ENCODE data around the gene CRTAC1.
A peak's percentile ranks its signal among the peaks of the same experiment; 100 is the strongest.

The CRTAC1 gene

DNA sequence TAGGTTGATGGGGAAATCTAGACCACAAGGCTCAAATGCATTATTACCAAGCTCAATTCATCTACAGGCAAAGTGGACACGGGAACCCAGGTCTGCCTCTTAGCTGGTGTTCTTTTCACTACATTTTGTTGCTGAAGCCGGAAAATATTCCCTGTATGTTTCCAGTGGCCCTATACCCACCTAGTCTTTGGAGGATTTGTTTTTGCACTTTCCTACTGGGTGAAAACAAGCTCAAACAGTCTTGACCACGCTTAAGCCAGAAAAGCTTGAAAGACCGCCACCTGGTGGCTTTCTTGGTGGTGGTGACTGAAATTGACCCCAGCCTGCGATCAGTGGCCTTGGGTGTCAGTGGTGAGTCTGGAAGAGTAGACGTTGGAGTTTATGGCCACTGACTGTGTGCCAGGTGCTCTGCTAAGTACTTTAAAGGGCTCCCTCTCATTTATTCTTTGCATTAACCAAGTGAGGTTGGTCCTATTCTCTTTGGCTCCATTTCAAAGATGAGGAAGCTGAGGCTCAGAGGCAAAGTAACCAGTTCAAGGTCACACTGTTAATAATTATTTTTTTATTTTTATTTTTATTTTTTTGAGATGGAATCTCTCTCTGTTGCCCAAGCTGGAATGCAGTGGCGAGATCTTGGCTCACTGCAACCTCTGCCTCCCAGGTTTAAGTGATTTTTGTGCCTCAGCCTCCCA is 11.1 kb upstream of the CRTAC1 start:
- peaks cover 43% of the 10 kb centered on the region for H3K27me3 Mint-ChIP-seq
- H3K9me3 Mint-ChIP-seq (ENCODE audit: low read depth) = no peaks in the 10 kb centered on the region

DNA sequence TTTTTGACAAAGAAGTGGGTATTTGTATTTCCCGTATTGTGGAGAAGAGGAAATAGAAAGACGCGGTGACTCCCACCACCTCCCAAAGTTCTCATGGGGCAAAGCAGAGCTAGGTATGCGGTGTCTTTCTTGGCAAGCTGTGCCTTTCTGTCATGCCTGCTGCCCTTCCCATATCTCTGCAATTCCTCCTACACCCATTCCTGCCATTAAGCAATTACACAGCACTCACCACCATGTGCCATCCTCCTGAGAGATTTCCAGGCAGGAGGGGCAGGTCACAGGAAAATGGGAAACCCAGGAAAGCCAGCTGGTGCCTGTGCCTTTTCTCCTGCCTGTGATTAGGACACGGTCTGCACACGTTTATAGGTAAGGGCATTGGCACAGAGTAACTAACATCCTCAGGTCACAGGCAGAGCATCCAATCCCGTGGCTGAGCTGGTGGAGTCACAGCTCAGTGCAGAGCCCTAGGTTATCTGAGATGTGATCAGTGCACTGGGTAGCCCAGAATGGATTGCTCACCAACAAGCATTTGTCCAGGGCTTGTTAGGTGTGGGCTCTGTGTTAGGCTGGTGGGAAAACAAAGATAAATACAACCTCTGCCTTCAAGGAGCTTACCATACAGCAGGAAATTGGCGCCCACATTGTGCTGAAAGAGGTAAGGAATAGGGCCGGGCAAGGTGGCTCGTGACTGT is 9.4 kb upstream of the CRTAC1 start:
- H3K9me3 Mint-ChIP-seq (ENCODE audit: low read depth) = no peaks in the 10 kb centered on the region
- H3K27me3 Mint-ChIP-seq = peaks cover 58% of the 10 kb centered on the region
- no peak overlapping the region for H3K27ac Mint-ChIP-seq
- H3K36me3 Mint-ChIP-seq = no peaks in the 10 kb centered on the region
- H3K4me1 Mint-ChIP-seq (ENCODE audit: low read depth) = no peaks in the 10 kb centered on the region
- H3K4me3 Mint-ChIP-seq = no peak overlapping the region

More for the DNA sequence above, 11.1 kb upstream of the CRTAC1 start:
- H3K4me3 Mint-ChIP-seq = no peak overlapping the region
- no peak overlapping the region for H3K27ac Mint-ChIP-seq
- H3K4me1 Mint-ChIP-seq (ENCODE audit: low read depth) = no peaks in the 10 kb centered on the region
- no peaks in the 10 kb centered on the region for H3K36me3 Mint-ChIP-seq

DNA sequence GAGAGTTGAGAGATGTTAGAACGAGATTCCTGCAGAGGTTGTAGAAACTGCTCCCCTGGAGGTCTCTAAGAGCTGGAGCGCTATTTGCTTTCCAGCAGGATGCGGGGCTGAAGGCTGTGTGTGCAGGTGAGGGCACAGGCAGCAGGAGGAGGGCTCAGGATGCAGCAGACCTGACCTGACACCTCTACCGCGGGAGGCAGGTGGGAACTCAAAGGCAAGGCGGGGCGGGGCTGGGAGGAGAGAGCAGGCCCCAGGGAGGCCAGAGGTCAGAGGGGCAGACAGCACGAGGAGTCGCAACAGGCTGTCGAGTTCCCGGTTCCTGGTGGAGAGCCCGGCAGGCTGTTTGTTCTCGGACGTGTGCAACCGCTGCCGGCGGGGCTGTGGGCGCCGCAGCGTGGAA is 7.9 kb upstream of the CRTAC1 start:
- Mint-ChIP-seq H3K36me3 (no peaks in the 10 kb centered on the region), H3K4me1 (ENCODE audit: low read depth) (no peaks in the 10 kb centered on the region), H3K27ac (no peak overlapping the region), H3K9me3 (ENCODE audit: low read depth) (no peaks in the 10 kb centered on the region), H3K4me3 (no peak overlapping the region), H3K27me3 (peaks cover 59% of the 10 kb centered on the region)

DNA sequence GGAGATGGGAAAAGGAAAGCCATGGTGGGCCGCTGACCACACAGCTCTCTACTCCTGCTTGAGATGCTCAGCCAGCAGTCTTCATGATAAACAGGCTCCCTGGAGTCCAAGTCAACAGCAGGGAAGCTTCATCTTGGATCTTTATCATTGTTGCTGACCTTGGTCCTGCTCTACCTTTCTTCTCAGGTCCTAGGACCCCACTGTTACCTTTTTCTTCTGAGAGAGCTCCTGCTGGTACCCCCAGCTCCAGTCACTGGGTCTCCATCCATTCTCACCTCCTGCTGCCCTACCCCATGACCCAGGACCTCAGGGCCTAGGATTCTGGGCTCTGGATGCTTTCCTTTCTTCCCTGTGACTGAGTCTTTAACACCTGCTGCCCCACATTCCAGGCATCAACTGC is 5.2 kb upstream of the CRTAC1 start:
- no peak overlapping the region for H3K4me3 Mint-ChIP-seq
- H3K27me3 Mint-ChIP-seq = peaks cover 61% of the 10 kb centered on the region
- H3K4me1 Mint-ChIP-seq (ENCODE audit: low read depth) = peaks cover 2% of the 10 kb centered on the region
- no peaks in the 10 kb centered on the region for H3K9me3 Mint-ChIP-seq (ENCODE audit: low read depth)
- no peaks in the 10 kb centered on the region for H3K36me3 Mint-ChIP-seq
- H3K27ac Mint-ChIP-seq = no peak overlapping the region

DNA sequence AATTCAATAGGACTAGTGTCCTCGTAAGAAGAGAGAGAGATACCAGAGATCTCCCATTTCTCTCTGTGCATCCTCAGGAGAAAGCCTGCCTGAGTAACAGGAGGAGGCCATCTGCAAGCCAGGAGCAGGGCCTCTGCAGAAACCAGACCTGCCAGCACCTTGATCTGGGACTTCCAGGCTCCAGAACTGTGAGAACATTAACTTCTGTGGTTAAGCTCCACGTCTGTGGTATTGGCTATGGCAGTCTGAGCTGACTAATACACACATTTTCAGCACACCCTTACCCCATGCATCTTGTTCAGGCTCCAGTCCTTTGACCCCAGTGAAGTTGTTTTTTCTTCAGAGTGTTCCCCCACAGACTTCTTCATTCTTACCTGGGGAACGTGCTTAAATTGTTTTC is 3.1 kb upstream of the CRTAC1 start:
- Mint-ChIP-seq H3K4me3 (no peak overlapping the region), H3K27me3 (peaks cover 60% of the 10 kb centered on the region), H3K27ac (no peak overlapping the region), H3K9me3 (ENCODE audit: low read depth) (no peaks in the 10 kb centered on the region), H3K4me1 (ENCODE audit: low read depth) (peaks cover 9% of the 10 kb centered on the region), H3K36me3 (no peaks in the 10 kb centered on the region)

DNA sequence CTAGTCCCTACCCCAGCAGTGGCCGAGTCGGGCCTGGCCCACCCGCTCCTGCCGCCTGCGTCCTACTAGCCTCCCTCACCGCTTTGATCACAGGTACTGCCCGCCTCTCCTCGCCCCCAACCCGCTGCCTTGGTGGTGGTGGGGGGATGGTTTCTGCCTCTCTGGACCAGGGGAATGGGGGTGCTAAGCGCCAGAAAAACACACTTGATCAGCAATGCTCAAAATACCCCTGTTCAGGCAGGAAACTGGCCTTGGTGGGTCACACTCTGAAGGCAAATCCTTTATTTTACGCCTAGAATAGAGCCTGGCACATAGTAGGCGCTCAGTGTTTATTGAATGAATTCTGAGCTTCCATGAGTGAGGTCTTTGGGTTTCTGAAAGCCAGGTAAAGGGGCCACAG is 1.0 kb upstream of the CRTAC1 start:
- H3K27ac Mint-ChIP-seq = no peak overlapping the region
- H3K4me1 Mint-ChIP-seq (ENCODE audit: low read depth) = peaks cover 12% of the 10 kb centered on the region
- peaks cover 50% of the 10 kb centered on the region for H3K27me3 Mint-ChIP-seq
- H3K9me3 Mint-ChIP-seq (ENCODE audit: low read depth) = no peaks in the 10 kb centered on the region
- H3K4me3 Mint-ChIP-seq = no peak overlapping the region
- H3K36me3 Mint-ChIP-seq = no peaks in the 10 kb centered on the region

DNA sequence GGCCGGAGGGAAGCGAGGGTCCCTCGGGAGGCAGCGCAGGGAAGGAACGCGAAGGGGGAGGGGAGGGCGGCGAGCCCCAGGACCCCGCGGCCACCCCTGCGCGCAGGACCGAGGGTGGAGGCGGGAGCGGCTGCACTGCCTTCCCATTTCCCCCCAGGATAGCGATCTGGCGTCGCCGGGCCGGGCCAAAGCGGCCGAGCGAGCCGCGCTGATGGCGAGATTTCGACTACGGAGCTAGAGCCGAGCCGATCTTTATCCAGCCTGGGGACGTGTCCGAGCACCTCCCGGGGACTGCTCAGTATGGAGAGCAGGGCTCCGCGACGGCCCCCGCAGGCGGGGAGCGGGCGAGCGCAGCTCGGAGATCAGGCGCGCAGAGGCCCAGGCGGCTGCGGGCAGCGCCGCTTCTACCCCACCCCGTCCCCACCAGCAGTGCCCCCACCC is 590 bp upstream of the CRTAC1 start:
- Mint-ChIP-seq H3K4me1 (ENCODE audit: low read depth) (peaks cover 12% of the 10 kb centered on the region), H3K36me3 (no peaks in the 10 kb centered on the region), H3K27ac (no peak overlapping the region), H3K4me3 (peak overlapping the region; percentile 17), H3K27me3 (peaks cover 45% of the 10 kb centered on the region), H3K9me3 (ENCODE audit: low read depth) (no peaks in the 10 kb centered on the region)

DNA sequence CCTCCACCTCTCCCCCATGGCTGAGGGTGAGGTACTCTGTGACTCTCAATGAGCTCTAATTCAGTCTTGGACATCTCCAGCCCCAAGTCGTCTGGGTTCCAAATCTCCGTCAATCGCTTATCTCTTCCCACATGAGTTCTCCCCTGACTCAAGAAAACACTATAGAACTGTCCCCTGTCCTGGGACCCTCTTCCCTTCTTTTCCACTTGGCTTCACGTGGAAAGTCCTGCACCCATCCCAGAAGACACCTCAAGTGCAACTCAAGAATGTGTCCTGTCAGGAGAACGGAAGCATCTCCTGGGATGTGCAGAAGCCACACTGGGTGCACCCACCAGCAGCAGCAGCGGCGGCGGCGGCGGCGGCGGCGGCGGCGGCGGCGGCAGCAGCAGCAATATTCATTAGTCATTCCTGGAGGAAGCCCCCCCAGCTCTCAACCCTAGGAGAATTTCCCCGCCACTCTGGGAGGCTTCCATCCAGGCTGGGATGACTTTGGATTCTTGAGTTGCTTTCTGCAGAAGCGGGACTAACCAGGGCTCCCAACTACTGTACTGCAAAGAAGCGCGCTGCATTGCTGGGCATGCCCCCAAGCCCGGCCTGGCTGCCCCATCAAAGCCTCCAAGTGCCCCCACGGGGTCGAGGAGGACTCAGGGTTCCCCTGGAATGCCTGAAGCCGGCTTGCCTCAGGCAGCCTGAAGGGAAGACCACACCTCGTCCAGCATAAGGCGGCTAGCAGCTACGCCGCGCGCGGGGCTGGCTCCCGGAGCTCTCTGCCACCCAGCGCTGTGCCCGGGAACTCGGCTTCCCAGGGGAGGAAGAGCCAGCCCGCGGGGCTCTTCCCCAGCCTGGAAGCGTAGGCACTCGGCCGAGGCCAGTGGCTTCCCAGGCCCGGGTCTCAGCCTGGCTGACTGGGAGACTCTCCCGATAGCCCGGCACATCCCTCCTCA is 1.0 kb downstream of the CRTAC1 start:
- Mint-ChIP-seq H3K4me3 (peak overlapping the region; percentile 62), H3K36me3 (no peaks in the 10 kb centered on the region), H3K27me3 (peaks cover 34% of the 10 kb centered on the region), H3K27ac (no peak overlapping the region), H3K4me1 (ENCODE audit: low read depth) (peaks cover 12% of the 10 kb centered on the region), H3K9me3 (ENCODE audit: low read depth) (no peaks in the 10 kb centered on the region)

DNA sequence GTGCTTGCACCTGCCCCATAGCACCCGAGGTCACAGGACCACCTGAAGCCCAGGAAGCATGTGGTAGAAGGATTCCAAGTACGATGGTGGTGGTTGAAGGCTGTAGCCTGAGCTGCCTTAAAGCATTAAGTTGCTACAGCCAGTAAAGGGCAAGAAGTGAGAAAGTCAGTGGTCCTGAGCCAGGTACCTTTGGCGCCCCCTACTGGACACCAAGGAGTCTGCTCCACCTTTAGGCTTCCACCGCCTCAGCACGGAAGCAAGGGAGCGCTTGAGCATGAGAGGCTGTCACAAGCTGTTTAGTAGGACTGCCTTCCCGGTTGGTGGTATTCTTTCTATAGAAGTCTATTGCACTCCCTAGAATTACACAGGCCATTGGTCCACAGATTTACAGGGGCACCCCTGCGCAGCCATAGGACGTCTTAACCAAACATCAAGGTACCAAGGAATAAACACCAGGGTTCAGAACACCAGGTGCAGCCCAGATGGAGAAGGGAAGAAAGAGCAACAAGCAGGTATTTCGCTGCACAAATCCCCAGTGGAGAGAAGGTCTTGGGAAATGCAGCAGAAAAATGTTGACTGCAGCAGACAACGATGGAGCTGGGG is 2.2 kb downstream of the CRTAC1 start:
- no peak overlapping the region for H3K27ac Mint-ChIP-seq
- H3K27me3 Mint-ChIP-seq = peaks cover 29% of the 10 kb centered on the region
- H3K36me3 Mint-ChIP-seq = no peaks in the 10 kb centered on the region
- peaks cover 12% of the 10 kb centered on the region for H3K4me1 Mint-ChIP-seq (ENCODE audit: low read depth)
- H3K4me3 Mint-ChIP-seq = peak overlapping the region; percentile 36
- H3K9me3 Mint-ChIP-seq (ENCODE audit: low read depth) = no peaks in the 10 kb centered on the region

DNA sequence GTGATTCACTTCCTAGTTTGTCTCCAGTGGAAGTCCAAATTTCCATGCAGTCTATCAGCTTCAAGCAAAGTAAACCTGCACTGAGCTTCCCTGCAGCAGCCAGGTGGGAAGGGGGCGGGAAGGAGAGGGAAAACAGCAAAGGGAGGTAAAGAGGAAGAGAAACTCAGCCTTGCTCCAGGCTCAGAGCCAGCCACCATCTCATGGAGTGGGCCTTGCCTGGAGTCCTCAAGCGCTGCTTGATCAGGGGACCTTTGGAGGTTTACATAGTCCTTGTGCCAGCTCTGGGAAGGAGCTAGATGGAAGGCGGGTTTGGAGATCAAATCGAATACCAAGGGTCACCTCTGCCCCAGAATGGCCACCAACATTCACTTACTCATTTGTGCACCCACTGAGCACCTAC is 7.4 kb downstream of the CRTAC1 start:
- no peaks in the 10 kb centered on the region for H3K36me3 Mint-ChIP-seq
- H3K4me3 Mint-ChIP-seq = no peak overlapping the region
- H3K27me3 Mint-ChIP-seq = peaks cover 7% of the 10 kb centered on the region
- no peaks in the 10 kb centered on the region for H3K4me1 Mint-ChIP-seq (ENCODE audit: low read depth)
- no peak overlapping the region for H3K27ac Mint-ChIP-seq
- no peaks in the 10 kb centered on the region for H3K9me3 Mint-ChIP-seq (ENCODE audit: low read depth)

DNA sequence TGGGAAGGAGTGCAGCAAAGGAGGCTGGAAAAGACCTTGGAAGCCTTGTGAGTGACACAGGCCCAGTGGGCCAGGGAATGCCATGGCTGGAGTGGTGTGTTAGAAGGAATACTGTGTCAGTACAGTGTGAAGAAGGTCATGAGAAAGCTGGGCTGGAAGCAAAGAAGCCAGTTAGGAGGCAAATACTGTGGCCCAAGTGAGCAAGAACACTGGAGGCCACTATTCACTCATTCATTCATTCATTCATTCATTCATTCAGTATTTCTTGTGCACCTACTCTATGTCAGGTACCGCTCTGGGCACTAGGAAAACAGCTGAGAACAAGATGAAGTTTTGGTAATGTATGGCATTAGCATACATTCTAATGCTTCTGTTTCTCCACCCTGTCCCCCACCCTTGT is 9.6 kb downstream of the CRTAC1 start:
- peaks cover 6% of the 10 kb centered on the region for H3K27me3 Mint-ChIP-seq
- no peaks in the 10 kb centered on the region for H3K9me3 Mint-ChIP-seq (ENCODE audit: low read depth)
- no peaks in the 10 kb centered on the region for H3K36me3 Mint-ChIP-seq
- H3K27ac Mint-ChIP-seq = no peak overlapping the region
- no peaks in the 10 kb centered on the region for H3K4me1 Mint-ChIP-seq (ENCODE audit: low read depth)
- no peak overlapping the region for H3K4me3 Mint-ChIP-seq

DNA sequence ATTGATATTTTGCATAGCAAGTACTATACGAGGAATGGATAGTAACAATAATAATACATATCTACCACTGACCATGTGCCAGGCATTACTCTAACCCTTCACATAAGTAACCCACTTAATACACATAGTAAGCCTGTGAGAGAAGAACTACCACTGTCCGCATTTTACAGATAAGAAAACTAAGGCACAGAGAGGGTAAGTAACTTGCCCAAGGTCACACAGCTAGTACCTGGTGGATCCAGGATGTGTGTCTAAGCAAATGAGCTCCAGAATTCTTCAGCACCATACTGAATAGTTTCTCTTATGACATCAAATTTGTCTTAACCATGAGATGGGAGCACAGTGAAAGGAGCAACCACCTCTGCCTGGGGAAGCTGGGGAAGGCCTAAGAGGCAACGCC is 10.2 kb downstream of the CRTAC1 start:
- Mint-ChIP-seq H3K36me3 (no peaks in the 10 kb centered on the region), H3K9me3 (ENCODE audit: low read depth) (no peaks in the 10 kb centered on the region), H3K4me1 (ENCODE audit: low read depth) (no peaks in the 10 kb centered on the region), H3K27ac (no peak overlapping the region), H3K27me3 (peaks cover 3% of the 10 kb centered on the region), H3K4me3 (no peak overlapping the region)

DNA sequence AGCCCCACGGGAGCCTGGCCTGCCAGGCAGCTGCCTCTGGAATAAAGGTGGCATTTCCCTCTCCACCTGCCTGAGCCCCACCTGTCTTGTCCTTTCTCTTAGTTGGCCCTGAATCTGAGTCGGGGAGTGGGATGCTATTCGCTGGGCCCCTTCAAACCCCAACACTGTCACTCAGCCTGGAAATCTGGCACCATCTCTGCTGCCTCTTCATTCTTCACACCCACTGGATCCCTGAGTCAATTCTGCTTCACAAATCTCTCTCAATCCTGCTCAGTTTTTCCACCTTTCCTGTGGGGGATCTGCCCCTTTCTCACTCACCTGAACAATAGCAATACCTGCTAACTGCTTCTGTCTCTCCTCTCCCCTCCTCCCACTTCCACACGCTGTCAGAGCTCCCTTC is 10.6 kb downstream of the CRTAC1 start:
- Mint-ChIP-seq H3K4me1 (ENCODE audit: low read depth) (no peaks in the 10 kb centered on the region), H3K27ac (no peak overlapping the region), H3K9me3 (ENCODE audit: low read depth) (no peaks in the 10 kb centered on the region), H3K27me3 (peaks cover 3% of the 10 kb centered on the region), H3K4me3 (no peak overlapping the region), H3K36me3 (no peaks in the 10 kb centered on the region)

DNA sequence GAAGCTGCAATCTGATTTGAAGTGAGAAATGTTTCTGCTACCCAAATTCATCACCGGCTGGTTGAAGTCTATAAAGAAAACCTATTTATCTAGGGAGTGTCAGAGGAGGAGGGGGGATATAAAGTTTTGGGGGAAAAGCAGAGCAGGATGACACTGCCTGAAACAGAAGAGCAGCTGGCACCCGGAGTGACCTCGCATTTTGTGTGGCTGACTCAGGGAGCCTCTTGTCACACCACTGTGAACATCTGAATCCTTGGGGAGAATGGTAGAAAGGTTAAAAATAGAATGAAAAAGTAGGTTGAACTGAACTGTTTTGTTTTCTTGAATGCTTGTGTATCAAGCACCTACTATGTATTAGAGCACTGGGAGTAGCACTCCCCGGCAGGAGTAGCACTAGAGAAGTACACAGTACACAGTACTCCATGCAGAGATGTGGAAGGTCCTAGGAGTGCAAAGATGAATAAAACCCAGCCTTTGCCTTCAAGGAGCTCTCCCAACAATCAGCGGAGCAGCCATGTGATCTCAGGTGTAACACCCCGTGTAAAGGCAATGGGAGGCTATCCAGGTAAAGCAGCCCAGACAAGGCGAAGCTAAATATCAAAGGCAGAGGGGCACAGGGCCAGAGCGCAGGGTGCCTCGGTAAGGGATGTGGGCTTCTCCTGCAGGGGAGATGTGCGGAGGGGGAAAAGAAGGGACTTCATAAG is 13.5 kb downstream of the CRTAC1 start:
- peaks cover 5% of the 10 kb centered on the region for H3K27me3 Mint-ChIP-seq
- no peaks in the 10 kb centered on the region for H3K36me3 Mint-ChIP-seq

More for the DNA sequence above, 13.5 kb downstream of the CRTAC1 start:
- no peaks in the 10 kb centered on the region for H3K4me1 Mint-ChIP-seq (ENCODE audit: low read depth)
- H3K9me3 Mint-ChIP-seq (ENCODE audit: low read depth) = no peaks in the 10 kb centered on the region
- no peak overlapping the region for H3K4me3 Mint-ChIP-seq
- no peak overlapping the region for H3K27ac Mint-ChIP-seq
